IPS-18a (cell line): ENCODE measurements around the gene IQGAP3.
"Not testable (repeated sequence)": the region's sequence is repeated elsewhere in the genome, so short reads cannot be mapped to it uniquely, and the experiment has no call there.

Experiments used
- H3K27ac ChIP-seq: one replicate; pipeline ENCODE4 v1.5.1; 2013; ENCODE audit warnings: low read length
- H3K27me3 ChIP-seq: one replicate; pipeline ENCODE4 v1.6.1; 2013; ENCODE audit warnings: mild to moderate bottlenecking, low read length; ENCODE audit not compliant: control insufficient read depth, insufficient read depth
- H3K36me3 ChIP-seq: one replicate; pipeline ENCODE4 v1.6.1; 2013; ENCODE audit warnings: low read depth, low read length; ENCODE audit not compliant: control insufficient read depth
- H3K4me1 ChIP-seq: one replicate; pipeline ENCODE4 v1.6.1; 2013; ENCODE audit warnings: low read depth, low read length; ENCODE audit not compliant: control insufficient read depth
- H3K4me3 ChIP-seq: one replicate; pipeline ENCODE4 v1.5.1; 2013; ENCODE audit warnings: low read length
- H3K9ac ChIP-seq: one replicate; pipeline ENCODE4 v1.6.1; 2013; ENCODE audit warnings: mild to moderate bottlenecking, low read length, moderate library complexity
- H3K9me3 ChIP-seq: one replicate; pipeline ENCODE4 v1.6.1; 2013; ENCODE audit warnings: low read depth, low read length; ENCODE audit not compliant: control insufficient read depth

Gene IQGAP3

DNA sequence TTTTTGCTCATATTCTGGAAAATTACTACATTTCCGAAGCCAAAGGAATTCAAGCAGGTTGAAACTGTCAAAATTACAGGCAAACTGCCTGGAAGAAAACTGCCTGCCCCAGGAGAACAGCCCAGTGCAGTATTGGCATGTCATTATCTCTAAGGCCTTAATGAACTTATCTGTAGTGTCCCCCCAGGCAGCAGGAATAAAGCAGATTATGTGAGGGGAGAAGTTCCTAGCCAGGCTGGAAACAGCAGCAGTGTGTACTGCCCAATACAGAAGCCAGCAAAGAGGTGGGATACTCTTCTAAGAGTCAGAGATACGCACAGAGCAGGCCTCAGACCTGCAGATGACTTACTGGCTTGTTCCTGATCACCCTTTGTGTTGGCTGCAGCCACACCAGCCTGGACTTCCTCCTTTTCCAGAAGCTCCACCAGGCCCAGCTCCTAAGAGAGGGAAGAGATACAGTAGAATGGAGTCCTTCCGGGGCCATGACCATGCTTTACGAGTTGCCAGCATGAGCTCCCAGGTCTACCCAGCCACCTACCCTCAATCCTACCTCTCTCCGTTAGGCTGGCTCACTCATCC lies 11.7 kb downstream of the IQGAP3 start:
- no peaks in the 10 kb centered on the region for H3K9me3 ChIP-seq
- H3K4me3 ChIP-seq: no peak overlapping the region
- H3K27ac ChIP-seq: no peak overlapping the region
- H3K36me3 ChIP-seq: peaks cover 40% of the 10 kb centered on the region
- H3K27me3 ChIP-seq: no peaks in the 10 kb centered on the region
- H3K9ac ChIP-seq: no peak overlapping the region
- H3K4me1 ChIP-seq: no peaks in the 10 kb centered on the region

DNA sequence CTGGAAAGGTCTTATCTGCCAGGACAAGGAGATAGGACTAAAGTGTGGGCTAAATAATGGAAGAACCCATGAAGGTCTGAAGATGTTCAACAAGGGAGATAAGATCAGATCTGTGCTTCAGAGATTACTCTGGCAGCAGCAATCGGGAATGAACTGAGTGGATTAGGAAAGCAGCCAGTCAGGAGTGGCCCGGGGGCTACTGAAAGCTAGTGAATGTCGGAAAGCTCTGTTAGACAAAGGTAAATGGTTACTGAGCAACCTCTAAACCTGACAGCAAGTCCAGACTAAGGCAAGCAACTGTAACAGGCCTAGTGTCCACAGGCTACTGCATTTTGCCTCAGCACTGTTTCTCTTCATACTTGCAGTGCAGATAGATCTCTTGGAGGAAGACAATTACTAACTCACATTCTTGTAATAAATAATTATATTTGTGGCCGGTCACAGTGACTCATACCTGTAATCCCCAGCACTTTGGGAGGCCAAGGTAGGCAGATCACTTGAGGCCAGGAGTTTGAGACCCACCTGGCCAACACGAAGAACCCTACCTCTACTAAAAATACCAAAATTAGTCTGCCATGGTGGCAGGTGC lies 12.5 kb downstream of the IQGAP3 start:
- Histone ChIP-seq H3K27ac (no peak overlapping the region), H3K36me3 (peaks cover 41% of the 10 kb centered on the region), H3K4me1 (no peaks in the 10 kb centered on the region), H3K9ac (no peak overlapping the region), H3K4me3 (no peak overlapping the region), H3K9me3 (no peaks in the 10 kb centered on the region), H3K27me3 (no peaks in the 10 kb centered on the region)

DNA sequence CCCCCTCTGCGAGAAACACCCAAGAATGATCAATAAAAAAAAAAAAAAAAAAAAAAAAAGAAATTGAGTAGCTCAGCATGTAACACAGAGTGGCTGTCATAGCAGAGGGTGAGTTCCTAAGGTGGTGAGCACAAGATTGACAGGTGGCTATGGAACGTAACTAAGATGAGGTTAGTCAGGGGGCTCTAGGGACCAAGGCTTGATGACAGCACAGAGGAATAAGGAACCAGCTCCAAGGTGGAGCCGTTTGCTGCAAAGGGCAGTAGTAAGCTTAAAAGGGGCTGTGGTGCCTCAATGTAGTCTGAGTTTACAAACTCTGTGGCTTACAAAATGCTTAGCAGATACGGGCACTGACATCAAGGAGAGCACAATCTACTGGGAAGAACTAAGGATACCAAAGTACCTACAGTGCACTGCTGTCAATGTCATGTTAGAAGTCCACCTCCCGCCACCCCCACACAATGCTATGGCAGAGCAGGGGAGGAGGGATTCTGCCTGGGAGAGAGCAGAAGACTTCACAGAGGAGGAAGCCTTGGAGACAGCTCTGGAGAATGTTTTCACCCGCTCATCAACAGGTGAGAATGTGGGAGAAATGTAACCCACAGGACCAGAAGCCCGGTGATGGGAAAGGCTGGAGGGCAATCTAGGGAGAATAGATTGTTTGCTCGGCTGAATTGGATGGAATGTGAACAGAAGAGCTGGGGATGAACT lies 13.1 kb downstream of the IQGAP3 start:
- H3K9ac ChIP-seq: no peak overlapping the region
- no peaks in the 10 kb centered on the region for H3K27me3 ChIP-seq
- H3K36me3 ChIP-seq: peaks cover 42% of the 10 kb centered on the region
- H3K9me3 ChIP-seq: no peaks in the 10 kb centered on the region
- H3K4me3 ChIP-seq: no peak overlapping the region
- no peaks in the 10 kb centered on the region for H3K4me1 ChIP-seq
- H3K27ac ChIP-seq: no peak overlapping the region

- Histone ChIP-seq H3K27me3 (no peaks in the 10 kb centered on the region), H3K27ac (no peak overlapping the region), H3K36me3 (peaks cover 57% of the 10 kb centered on the region), H3K9me3 (no peaks in the 10 kb centered on the region), H3K4me3 (no peak overlapping the region), H3K9ac (no peak overlapping the region), H3K4me1 (no peaks in the 10 kb centered on the region)
These were observed 16.0 kb downstream of the IQGAP3 start for GRCh38 chr1:156556354-156556753.

DNA sequence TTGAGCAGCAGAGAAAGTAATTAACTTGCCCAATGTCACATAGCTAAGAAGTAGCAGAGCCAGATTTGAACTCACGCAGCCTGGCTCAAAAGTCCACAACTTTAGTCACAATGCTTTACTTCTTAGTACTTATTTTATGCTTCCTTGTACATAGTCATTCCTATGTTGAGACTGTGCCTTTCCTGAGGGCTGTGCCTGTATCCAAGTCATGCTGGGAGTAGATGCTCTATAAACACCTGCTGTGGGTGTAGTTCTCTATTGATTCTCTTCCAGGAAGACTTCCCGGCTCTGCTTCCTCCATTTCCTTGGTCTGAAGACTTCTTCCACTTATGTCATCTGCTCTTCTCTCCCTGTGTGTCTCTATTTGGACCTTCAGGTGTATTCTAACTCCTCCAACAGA lies 16.6 kb downstream of the IQGAP3 start:
- Histone ChIP-seq H3K27me3 (no peaks in the 10 kb centered on the region), H3K27ac (no peak overlapping the region), H3K36me3 (peaks cover 60% of the 10 kb centered on the region), H3K9ac (no peak overlapping the region), H3K9me3 (no peaks in the 10 kb centered on the region), H3K4me1 (no peaks in the 10 kb centered on the region), H3K4me3 (no peak overlapping the region)

DNA sequence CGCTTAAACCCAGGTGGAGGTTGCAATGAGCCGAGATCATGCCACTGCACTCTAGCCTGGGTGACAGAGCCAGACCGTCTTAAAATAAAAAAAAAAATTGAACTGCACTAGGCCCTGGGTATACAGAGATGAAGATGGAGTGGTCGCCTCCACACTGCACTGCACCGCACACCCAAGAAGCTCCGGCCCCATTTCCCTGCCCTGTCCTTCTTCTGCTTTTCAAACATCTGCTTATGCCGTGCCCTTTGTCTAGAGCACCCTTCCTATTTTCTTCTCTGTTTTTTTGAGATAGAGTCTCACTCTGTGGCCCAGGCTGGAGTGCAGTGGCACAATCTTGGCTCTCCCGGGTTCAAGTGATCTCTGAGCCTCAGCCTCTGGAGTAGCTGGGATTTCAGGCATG lies 17.4 kb downstream of the IQGAP3 start:
- Histone ChIP-seq H3K4me1 (no peaks in the 10 kb centered on the region), H3K9me3 (no peaks in the 10 kb centered on the region), H3K9ac (no peak overlapping the region), H3K4me3 (no peak overlapping the region), H3K27ac (no peak overlapping the region), H3K36me3 (peaks cover 59% of the 10 kb centered on the region), H3K27me3 (no peaks in the 10 kb centered on the region)

DNA sequence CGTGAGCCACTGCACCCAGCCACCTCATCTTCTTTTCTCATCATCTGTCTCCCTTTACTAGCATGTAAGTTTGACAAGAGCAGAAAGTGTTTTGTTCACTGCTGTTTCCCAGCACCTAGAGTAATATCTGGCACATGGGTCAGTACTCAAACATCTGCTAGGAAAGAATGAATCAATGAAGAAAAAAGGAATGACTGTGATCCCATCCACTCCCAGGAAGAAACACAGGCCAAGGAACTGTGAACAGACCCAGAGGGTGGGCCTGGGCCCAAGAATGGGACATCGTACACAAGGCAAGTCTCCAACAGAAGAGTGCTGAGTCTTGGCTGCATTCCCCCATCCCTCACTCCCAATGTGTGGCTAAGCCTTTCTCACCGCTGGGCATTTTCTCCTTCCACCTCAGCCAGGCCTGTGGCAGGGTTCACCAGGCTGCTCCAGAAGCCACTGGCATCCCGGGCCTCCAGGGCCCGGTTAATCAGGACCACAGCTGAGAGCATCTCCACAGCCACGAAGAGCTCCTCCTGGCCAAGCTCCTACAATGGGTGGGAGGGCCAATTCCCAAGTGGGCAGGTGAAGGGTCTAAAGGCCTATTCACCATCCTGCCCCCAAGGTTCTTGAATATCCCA lies 18.4 kb downstream of the IQGAP3 start:
- Histone ChIP-seq H3K9me3 (no peaks in the 10 kb centered on the region), H3K9ac (no peak overlapping the region), H3K4me1 (no peaks in the 10 kb centered on the region), H3K4me3 (no peak overlapping the region), H3K27ac (no peak overlapping the region), H3K27me3 (no peaks in the 10 kb centered on the region), H3K36me3 (peaks cover 54% of the 10 kb centered on the region)

- H3K4me1 ChIP-seq, H3K9ac ChIP-seq, H3K4me3 ChIP-seq, H3K9me3 ChIP-seq, H3K27me3 ChIP-seq, H3K27ac ChIP-seq: not testable (repeated sequence)
- H3K36me3 ChIP-seq: peaks cover 54% of the 10 kb centered on the region
These were observed 19.4 kb downstream of the IQGAP3 start for GRCh38 chr1:156552937-156553336.

DNA sequence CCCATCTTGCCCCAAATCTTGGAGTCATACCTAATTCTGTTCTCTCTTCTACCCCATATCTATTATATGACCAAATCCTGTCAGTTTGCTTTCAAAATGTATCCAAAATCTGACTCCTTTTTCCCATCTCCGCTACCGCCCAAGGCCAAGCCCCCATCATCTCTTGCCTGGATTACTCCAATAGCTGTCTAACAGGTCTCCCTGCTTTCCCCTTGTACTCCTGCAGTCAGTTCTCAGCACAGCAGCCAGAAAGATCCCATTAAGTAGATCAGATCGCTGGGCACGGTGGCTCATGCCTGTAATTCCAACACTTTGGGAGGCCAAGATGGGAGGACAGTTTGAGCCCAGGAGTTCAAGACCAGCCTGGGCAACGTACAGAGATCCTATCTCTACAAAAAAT lies 19.8 kb downstream of the IQGAP3 start:
- no peaks in the 10 kb centered on the region for H3K27me3 ChIP-seq
- no peaks in the 10 kb centered on the region for H3K4me1 ChIP-seq
- no peaks in the 10 kb centered on the region for H3K9me3 ChIP-seq
- no peak overlapping the region for H3K27ac ChIP-seq
- H3K9ac ChIP-seq: no peak overlapping the region
- no peak overlapping the region for H3K4me3 ChIP-seq
- H3K36me3 ChIP-seq: peaks cover 55% of the 10 kb centered on the region

DNA sequence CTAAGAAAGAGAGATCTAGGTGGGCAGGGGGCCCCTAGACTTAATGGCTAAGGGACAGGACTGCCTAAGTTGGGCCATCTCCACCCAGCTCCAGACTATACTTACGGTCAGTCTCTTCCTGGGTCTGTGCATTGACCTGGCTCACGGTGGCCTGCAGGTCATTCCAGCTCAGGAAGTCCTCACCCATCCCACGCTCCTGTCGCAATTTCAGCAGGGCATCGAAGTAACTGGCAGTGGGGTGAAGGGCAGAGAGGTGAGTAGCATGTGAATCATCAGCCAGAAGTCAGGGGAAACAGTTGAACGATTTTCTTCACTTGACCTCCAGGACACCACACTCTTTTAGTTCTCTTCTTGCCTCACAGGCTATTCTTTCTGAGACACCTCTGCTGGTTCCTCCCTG lies 20.5 kb downstream of the IQGAP3 start:
- peaks cover 58% of the 10 kb centered on the region for H3K36me3 ChIP-seq
- H3K4me1 ChIP-seq: no peaks in the 10 kb centered on the region
- no peak overlapping the region for H3K27ac ChIP-seq
- no peaks in the 10 kb centered on the region for H3K27me3 ChIP-seq
- H3K9me3 ChIP-seq: no peaks in the 10 kb centered on the region
- no peak overlapping the region for H3K9ac ChIP-seq
- H3K4me3 ChIP-seq: no peak overlapping the region

- Histone ChIP-seq H3K4me3 (no peak overlapping the region), H3K27me3 (no peaks in the 10 kb centered on the region), H3K27ac (no peak overlapping the region), H3K9me3 (no peaks in the 10 kb centered on the region), H3K4me1 (no peaks in the 10 kb centered on the region), H3K36me3 (peaks cover 53% of the 10 kb centered on the region), H3K9ac (no peak overlapping the region)
These were observed 21.2 kb downstream of the IQGAP3 start for GRCh38 chr1:156551066-156551643.
